GM18907 (cell line): ENCODE data around the gene COA6.
"Not testable (repeated sequence)": the region's sequence is repeated elsewhere in the genome, so short reads cannot be mapped to it uniquely, and the experiment has no call there.

Experiments used
- ATAC-seq: cut with Tn5 transposase; IDR thresholded peaks from one replicate; pipeline ENCODE4 v1.9.1; 2021; ENCODE audit warnings: mild to moderate bottlenecking, moderate library complexity; ENCODE audit not compliant: unreplicated experiment

The COA6 gene

DNA sequence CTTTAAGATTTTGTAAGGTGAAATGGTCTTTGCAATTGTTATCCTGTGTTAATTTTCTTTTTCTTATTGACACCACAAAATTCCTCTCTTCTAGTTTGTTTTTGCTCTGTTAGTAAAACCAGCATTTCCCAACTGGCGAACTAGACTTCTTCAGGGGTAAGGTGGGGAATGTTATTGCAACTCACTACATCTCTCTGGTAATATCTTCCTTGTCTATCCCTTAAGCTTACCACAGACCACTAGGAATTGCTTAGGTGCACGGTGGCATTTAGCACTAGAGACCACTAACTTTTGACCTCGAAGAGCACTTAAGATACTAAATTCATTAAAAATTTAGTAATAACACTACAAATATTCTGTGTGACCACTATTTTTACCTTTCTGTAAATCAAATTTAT lies 4.2 kb upstream of the COA6 start:
- no peak for ATAC-seq

- no peak for ATAC-seq
Measured at GRCh38 chr1:234369784-234370183, 3.5 kb upstream of the COA6 start.

- ATAC-seq, result no peak
Measured at GRCh38 chr1:234371414-234371813, 1.8 kb upstream of the COA6 start.

DNA sequence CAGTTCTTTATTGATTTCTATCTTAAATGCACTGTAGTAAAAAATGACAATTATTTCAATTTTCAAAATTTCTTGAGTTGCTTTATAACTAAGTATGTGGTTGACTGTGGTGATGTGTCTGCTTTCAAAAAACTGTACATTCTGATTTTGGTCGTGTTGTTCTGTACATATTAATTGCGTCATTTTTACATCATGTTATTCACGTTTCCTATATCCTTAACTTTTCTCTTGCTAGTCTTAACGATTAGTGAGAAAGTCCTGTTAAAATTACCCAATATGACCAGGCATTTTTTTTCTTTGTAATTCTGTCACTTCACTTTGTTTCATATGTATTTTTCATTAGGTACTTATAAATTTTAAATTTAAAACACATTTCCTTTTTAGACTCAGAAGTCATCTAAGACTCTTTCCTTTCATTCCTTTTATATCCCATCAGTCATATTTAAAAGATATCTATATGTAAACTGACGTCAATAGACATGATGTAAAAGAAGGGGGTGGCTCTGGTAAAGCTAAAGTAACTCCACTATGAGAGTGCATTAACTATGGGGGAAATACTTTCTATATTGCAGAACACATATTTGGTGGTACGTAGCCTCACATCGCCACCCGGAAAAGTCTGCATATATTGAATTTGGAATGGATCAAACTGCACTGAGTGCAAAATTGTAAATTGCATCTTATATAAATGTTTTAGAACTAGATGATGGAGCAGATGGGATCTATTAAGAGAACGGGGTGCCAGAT lies 1.1 kb upstream of the COA6 start:
- no peak for ATAC-seq

DNA sequence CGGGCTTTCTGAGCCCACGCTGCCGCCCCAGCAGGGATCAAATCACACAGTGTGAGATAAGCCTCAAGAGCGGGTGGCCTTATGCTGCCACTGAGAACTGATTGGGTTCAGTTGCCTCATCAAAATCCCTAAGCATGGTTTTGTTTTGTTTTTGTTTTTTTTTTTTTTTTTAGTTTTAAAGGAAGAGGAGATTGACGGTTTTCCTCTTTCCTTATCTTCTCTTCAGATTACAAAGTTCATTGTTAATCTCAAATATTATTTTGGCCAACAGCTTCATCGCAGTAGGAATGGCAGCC lies 651 bp downstream of the COA6 start:
- ATAC-seq, result peak; percentile 25

- ATAC-seq, result no peak
Measured at GRCh38 chr1:234375672-234376071, 2.4 kb downstream of the COA6 start.

DNA sequence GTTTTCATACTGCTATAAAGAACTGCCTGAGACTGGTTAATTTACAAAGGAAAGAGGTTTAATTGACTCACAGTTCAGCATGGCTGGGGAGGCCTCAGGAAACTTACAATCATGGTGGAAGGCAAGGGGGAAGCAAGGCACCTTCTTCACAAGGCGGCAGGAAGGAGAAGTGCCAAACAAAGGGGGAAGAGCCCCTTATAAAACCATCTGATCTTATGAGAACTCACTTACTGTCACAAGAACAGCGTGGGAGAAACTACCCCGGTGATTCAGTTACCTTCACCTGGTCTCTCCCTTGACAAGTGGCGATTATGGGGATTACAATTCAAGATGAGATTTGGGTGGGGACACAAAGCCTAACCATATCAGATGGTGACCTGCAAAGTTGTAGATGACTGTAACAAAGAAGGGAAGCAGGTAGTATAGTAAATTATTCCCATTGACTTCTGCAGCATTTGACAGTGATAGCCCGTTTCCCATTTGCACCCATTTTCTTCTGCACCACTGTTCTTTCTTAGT lies 6.4 kb downstream of the COA6 start:
- ATAC-seq, result not testable (repeated sequence)

GRCh38 chr1:234381699-234382555 lies 8.7 kb downstream of the COA6 start:
- ATAC-seq, result no peak

DNA sequence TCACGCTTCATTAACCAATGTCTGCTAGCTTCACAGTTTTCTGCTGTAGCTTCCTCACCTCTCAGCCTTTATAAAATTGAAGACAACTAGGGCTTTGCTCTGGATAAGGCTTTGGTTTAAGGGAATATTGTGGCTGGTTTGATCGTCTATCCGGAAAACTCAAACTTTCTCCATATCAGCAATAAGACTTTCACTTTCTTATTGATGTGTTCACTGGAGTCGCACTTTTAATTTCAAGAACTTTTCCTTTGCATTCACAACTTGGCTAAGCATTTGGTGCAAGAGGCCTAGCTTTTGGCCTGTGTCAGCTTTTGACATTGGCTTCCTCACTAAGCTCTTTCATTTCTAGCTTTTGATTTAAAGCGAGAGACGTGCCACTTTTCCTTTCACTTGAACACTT lies 12.9 kb downstream of the COA6 start:
- no peak for ATAC-seq

- ATAC-seq, result no peak
Measured at GRCh38 chr1:234388094-234388493, 14.8 kb downstream of the COA6 start.

GRCh38 chr1:234393190-234393589 lies 19.9 kb downstream of the COA6 start:
- no peak for ATAC-seq

- ATAC-seq, result no peak
Measured at GRCh38 chr1:234395297-234395696, 22.0 kb downstream of the COA6 start.

- ATAC-seq, result no peak
Measured at GRCh38 chr1:234396092-234396491, 22.8 kb downstream of the COA6 start.

DNA sequence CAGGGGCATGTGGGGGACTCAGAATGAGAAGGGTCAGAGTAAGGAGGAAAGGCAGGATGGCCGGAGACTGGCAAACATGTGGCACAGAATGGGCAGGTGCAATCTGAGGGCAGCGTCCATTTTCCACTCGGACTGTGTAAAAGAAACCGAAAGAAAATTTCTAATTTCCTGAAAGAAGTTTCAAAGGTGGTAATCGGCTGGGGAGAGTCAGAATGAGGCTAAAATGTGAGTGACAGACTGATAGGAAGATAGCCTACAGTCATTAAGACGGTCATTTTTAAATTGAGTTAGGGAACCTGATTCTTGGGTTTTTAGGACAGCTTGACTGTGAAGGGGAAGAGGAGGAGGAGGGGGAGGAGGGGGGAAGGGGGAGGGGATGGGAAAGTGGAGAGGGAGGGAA lies 23.6 kb downstream of the COA6 start:
- peak; percentile 51 for ATAC-seq

DNA sequence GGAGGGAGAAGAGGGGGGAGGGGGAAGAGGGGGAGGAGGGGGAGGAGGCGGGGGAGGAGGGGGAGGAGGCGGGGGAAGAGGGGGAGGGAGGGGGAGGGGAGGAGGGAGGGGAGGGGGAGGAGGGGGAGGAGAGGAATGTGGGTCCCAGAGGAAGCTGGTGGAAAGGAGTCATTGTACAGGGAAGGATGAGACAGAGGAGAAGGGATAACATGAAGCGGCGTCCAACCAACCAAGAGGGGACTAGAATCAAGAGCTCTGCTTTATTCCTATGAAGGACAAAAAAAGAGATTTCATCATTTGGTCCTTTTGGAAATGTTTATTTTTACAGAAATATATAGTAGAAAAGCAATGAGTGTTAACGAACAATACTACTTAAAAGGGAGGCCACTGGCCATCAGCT lies 24.5 kb downstream of the COA6 start:
- ATAC-seq, result no peak

- ATAC-seq, result peak; percentile 44
Measured at GRCh38 chr1:234398849-234399381, 25.7 kb downstream of the COA6 start.

DNA sequence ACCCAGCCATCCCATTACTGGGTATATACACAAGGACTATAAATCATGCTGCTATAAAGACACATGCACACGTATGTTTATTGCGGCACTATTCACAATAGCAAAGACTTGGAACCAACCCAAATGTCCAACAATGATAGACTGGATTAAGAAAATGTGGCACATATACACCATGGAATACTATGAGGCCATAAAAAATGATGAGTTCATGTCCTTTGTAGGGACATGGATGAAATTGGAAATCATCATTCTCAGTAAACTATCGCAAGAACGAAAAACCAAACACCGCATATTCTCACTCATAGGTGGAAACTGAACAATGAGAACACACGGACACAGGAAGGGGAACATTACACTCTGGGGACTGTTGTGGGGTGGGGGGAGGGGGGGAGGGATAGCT lies 26.3 kb downstream of the COA6 start:
- not testable (repeated sequence) for ATAC-seq

DNA sequence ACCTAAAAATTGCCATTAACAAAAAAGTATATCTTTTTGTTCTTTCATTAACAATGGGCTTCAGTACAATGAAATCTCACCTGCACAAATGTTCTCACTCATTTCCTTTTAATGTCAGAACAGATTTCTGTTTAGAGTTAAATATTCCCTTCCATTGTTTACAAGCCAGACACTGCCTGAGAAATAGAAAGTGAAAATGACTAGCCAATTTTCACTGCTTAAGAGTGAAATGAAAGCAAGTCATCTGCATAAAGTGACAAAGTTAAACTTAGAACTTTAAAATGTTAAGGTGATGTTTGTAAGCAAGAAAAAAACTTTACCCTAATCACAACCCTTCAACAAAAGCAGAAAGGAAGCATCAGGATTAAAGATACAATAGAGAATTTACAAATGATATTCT lies 27.5 kb downstream of the COA6 start:
- ATAC-seq, result no peak

- no peak for ATAC-seq
Measured at GRCh38 chr1:234401658-234402057, 28.4 kb downstream of the COA6 start.

DNA sequence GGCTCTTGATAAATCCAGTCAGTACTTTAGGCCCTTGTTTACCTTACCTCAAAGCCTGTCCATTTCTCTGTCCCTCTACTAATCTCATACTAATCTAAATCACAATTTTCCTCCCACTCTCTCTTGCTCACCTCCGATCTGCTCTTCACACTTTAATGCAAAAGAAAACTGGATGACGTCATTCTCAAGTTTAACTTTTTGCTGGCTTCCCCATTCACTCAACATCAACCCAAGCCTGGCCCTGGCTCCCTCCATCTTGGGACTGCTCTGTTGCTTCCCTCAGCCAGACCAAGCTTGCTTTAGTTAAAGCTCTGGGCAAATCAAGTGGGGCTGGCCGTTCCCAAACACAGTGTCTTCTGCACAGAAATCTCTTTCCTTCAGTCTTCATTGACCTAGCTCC lies 29.7 kb downstream of the COA6 start:
- ATAC-seq, result no peak

DNA sequence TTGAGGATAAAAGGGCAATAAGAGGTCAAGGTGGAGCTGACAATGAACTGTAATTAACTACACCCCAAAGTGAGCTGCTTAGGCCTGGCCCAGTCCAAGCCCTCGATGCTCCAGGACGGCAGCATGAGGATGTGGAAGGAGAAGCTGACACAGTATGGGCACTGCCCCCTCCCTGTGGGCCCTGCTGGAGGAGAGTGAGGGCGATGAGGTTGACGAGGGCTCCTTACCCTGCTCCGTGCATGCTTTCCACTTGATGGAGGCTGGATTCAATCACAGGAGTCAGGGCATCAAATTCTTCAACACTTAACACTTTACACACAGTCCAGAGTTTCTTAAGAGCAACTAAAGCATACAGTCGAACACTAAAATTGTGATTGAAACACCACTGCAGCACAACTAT lies 32.4 kb downstream of the COA6 start:
- no peak for ATAC-seq

GRCh38 chr1:234406871-234407270 lies 33.6 kb downstream of the COA6 start:
- no peak for ATAC-seq
